IMR-90 (cell line): ENCODE results near the gene PCGF3. TPM values are rescaled to one million over a fixed set of nuclear protein-coding genes. Genes with fewer than 3 reads are reported as not detected.

Experiments
- ATAC-seq: fragments of 200-7000 bp; cut with Tn5 transposase; 2 replicates; pipeline ENCODE4 v1.9.1; 2020; ENCODE audit warnings: low read depth, mild to moderate bottlenecking, moderate library complexity
- BruUV-seq: library from RNA; stranded (reverse); fragments of 400-500 nt; replicated peaks from 2 replicates; lab custom pipeline; 2021; lab: Mats Ljungman, UMichigan
- CTCF ChIA-PET: fragments of 300-600 bp; formaldehyde crosslinking; extraction: SDS; loops from one replicate; lab custom pipeline; 2021; ENCODE audit warnings: antibody characterized with exemption; lab: Yijun Ruan, JAX
- POLR2A ChIA-PET: fragments of 300-600 bp; sonication (Branson Sonifier 250); formaldehyde crosslinking; loops from one replicate; lab custom pipeline; 2022; ENCODE audit warnings: antibody characterized with exemption; ENCODE audit not compliant: unreplicated experiment; lab: Charles Lee
- DNase-seq: peaks from one replicate; pipeline ENCODE4 v3.0.0; 2013
- H2AFZ ChIP-seq: replicated peaks from 2 replicates; pipeline ENCODE3; 2013; ENCODE audit warnings: low read length, mild to moderate bottlenecking; ENCODE audit not compliant: poor library complexity
- H2AK5ac ChIP-seq: 2 replicates; pipeline ENCODE4 v1.6.1; 2013; ENCODE audit warnings: low read depth, low read length, inconsistent platforms
- H2AK9ac ChIP-seq: replicated peaks from 2 replicates; pipeline ENCODE3; 2013; ENCODE audit warnings: mild to moderate bottlenecking, low read depth, low read length, moderate library complexity; ENCODE audit not compliant: poor library complexity
- H2BK120ac ChIP-seq: 2 replicates; pipeline ENCODE4 v1.6.1; 2013; ENCODE audit warnings: low read depth, low read length, inconsistent platforms
- H2BK15ac ChIP-seq: 3 replicates; pipeline ENCODE4 v1.6.1; 2013; ENCODE audit warnings: low read depth, low read length, inconsistent platforms
- H2BK20ac ChIP-seq: 2 replicates; pipeline ENCODE4 v1.6.1; 2013; ENCODE audit warnings: low read depth, mild to moderate bottlenecking, inconsistent platforms, low read length, moderate library complexity
- H2BK5ac ChIP-seq: 2 replicates; pipeline ENCODE4 v1.6.1; 2013; ENCODE audit warnings: mild to moderate bottlenecking, low read depth, low read length, inconsistent platforms; ENCODE audit not compliant: poor library complexity, severe bottlenecking
- H3K14ac ChIP-seq: replicated peaks from 2 replicates; pipeline ENCODE4 v1.6.1; 2013; ENCODE audit warnings: low read depth, low read length, inconsistent platforms
- H3K18ac ChIP-seq: 2 replicates; pipeline ENCODE4 v1.6.1; 2013; ENCODE audit warnings: low read depth, low read length, control low read depth
- H3K23ac ChIP-seq: 2 replicates; pipeline ENCODE4 v1.6.1; 2013; ENCODE audit warnings: low read depth, low read length, inconsistent platforms
- H3K27ac ChIP-seq: 2 replicates; pipeline ENCODE4 v1.5.1; 2013; ENCODE audit warnings: mild to moderate bottlenecking, control low read depth, low read length; ENCODE audit not compliant: insufficient read depth
- H3K27me3 ChIP-seq: 2 replicates; pipeline ENCODE4 v1.6.1; 2013; ENCODE audit warnings: low read length; ENCODE audit not compliant: control insufficient read depth, insufficient read depth
- H3K36me3 ChIP-seq: 2 replicates; pipeline ENCODE4 v1.6.1; 2013; ENCODE audit warnings: low read length, mixed read lengths; ENCODE audit not compliant: control insufficient read depth, insufficient read depth
- H3K4ac ChIP-seq: 2 replicates; pipeline ENCODE4 v1.6.1; 2013; ENCODE audit warnings: low read depth, low read length, inconsistent platforms
- H3K4me1 ChIP-seq: 2 replicates; pipeline ENCODE4 v1.6.1; 2013; ENCODE audit warnings: low read length, mixed read lengths; ENCODE audit not compliant: control insufficient read depth, insufficient read depth
- H3K4me2 ChIP-seq: 2 replicates; pipeline ENCODE4 v1.6.1; 2013; ENCODE audit warnings: low read depth, mild to moderate bottlenecking, control low read depth, low read length, moderate library complexity
- H3K4me3 ChIP-seq: 2 replicates; pipeline ENCODE4 v1.5.1; 2013; ENCODE audit warnings: low read depth, mild to moderate bottlenecking, control low read depth, low read length, moderate library complexity; ENCODE audit not compliant: insufficient read depth
- H3K56ac ChIP-seq: 2 replicates; pipeline ENCODE4 v1.6.1; 2013; ENCODE audit warnings: low read length, inconsistent platforms; ENCODE audit not compliant: insufficient read depth; ENCODE audit errors: extremely low read depth
- H3K79me1 ChIP-seq, 2 experiments: 2 replicates each; pipeline ENCODE4 v1.6.1; 2013; ENCODE audit warnings: low read length in 2 of 2, inconsistent platforms in 1 of 2, low read depth in 1 of 2
- H3K9ac ChIP-seq: 2 replicates; pipeline ENCODE4 v1.6.1; 2013; ENCODE audit warnings: low read depth, low read length, control low read depth
- H3K9me1 ChIP-seq: 2 replicates; pipeline ENCODE4 v1.6.1; 2013; ENCODE audit warnings: low read length, inconsistent platforms; ENCODE audit not compliant: insufficient read depth
- H3K9me3 ChIP-seq: 2 replicates; pipeline ENCODE4 v1.6.1; 2013; ENCODE audit warnings: low read length; ENCODE audit not compliant: control insufficient read depth, insufficient read depth
- H4K20me1 ChIP-seq: 2 replicates; pipeline ENCODE4 v1.6.1; 2013; ENCODE audit warnings: low read length, inconsistent platforms; ENCODE audit not compliant: insufficient read depth
- H4K5ac ChIP-seq: 2 replicates; pipeline ENCODE4 v1.6.1; 2013; ENCODE audit warnings: mild to moderate bottlenecking, low read depth, low read length, control low read depth
- H4K8ac ChIP-seq, 2 experiments: 2 replicates each; pipeline ENCODE4 v1.6.1; 2013; ENCODE audit warnings: low read depth in 2 of 2, low read length in 2 of 2, control low read depth in 1 of 2, inconsistent platforms in 1 of 2
- H4K91ac ChIP-seq: 2 replicates; pipeline ENCODE4 v1.6.1; 2013; ENCODE audit warnings: low read depth, low read length, inconsistent platforms; ENCODE audit not compliant: insufficient read depth
- SMC3 ChIP-seq: fragments of 150-350 bp; IDR thresholded peaks from 2 replicates; pipeline ENCODE4 v1.6.1; 2016; ENCODE audit warnings: low read depth, mild to moderate bottlenecking, antibody characterized with exemption, low read length, moderate library complexity
- WGBS, 2 experiments: methylation state at CpG; one replicate each; pipeline versions ENCODE4 v1.1.5 to v1.1.7; 2013; ENCODE audit warnings: missing lambda C conversion rate in 2 of 2; ENCODE audit not compliant: insufficient read length in 1 of 2; ENCODE audit errors: extremely low coverage in 2 of 2; 5-methylcytosine and 5-hydroxymethylcytosine counted together
- dilution Hi-C: fragments of 300-500 bp; cut with HindIII; formaldehyde crosslinking; loops from one replicate; pipeline ENCODE4 v1.14.3; 2018; ENCODE audit warnings: low sequenced_read_pairs; ENCODE audit not compliant: unreplicated experiment
- in situ Hi-C: fragments of 300-500 bp; cut with MboI; formaldehyde crosslinking; loops from 3 replicates; pipeline ENCODE4 v1.14.3; 2019; ENCODE audit warnings: low sequenced_read_pairs, inconsistent platforms, mixed read lengths
- intact Hi-C: fragments of 100-400 bp; cut with micrococcal nuclease; formaldehyde crosslinking; loops from 2 replicates; pipeline ENCODE4 v1.10.0; 2022
- polyA plus RNA-seq, 3 experiments: library from polyadenylated mRNA; depleted of rRNA; stranded (reverse); fragments of >200 nt; gene quantifications; 2 replicates each; pipeline ENCODE4 v1.2.3, GENCODE V29; 2012; ENCODE audit warnings: low replicate concordance in 1 of 3
- total RNA-seq: library from RNA; depleted of rRNA; stranded (reverse); fragments of >200 nt; gene quantifications from 2 replicates; pipeline ENCODE4 v1.2.3, GENCODE V29; 2012

Gene PCGF3
- total and polyA plus RNA-seq, 2 of the 4 experiments (the other 2 are of a cell fraction) = 40.0 to 55.3 TPM

DNA sequence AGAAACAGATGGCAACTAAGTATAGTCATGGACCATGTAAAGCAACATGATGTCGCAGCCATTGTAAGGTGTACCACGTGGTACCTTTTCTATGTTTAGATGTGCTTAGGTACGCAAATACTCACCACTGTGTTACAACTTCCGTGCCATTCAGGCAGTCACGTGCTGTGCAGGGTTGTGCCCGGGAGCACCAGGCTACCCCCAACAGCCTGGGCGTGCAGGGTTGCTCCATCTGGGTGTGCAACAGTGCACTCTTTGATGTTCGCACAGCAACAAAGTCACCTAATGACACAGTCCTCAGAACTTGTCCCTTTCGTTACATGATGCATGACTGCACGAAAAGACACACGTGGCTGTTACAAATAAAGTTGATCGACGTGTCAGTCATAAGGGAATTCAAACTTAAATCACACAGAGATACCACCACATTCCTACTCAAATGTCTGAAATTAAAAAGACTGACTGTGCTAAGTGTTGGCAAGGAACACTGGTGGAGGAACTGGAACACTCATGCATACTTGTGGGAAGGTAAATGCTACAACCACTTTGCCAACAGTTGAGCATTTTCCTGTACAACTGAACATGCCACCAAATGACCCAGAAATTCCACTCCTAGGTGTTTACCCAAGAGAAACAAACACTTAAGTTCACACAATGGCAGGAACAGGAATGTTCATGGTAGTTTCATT is 95.9 kb downstream of the PCGF3 start:
- no peak overlapping the region for H2BK15ac ChIP-seq
- H2AK5ac ChIP-seq = no peak overlapping the region
- H4K8ac ChIP-seq = no peak overlapping the region
- no peak overlapping the region for H4K5ac ChIP-seq
- no peak overlapping the region for H2BK5ac ChIP-seq
- H4K20me1 ChIP-seq = no peaks in the 10 kb centered on the region
- no peak overlapping the region for H3K27ac ChIP-seq
- H3K4me2 ChIP-seq = no peak overlapping the region
- H3K23ac ChIP-seq = no peak overlapping the region
- ChIA-PET POLR2A (no interaction called here), CTCF (no interaction called here)
- no peak overlapping the region for H3K56ac ChIP-seq
- in situ Hi-C loops = no loop called here
- no peak overlapping the region for H4K91ac ChIP-seq
- H3K9me3 ChIP-seq = peaks cover 5% of the 10 kb centered on the region
- H3K9ac ChIP-seq = no peak overlapping the region
- no peak overlapping the region for H2AK9ac ChIP-seq
- no peak overlapping the region for H3K18ac ChIP-seq
- no peak for TF ChIP-seq SMC3
- no peaks in the 10 kb centered on the region for H3K4me1 ChIP-seq
- no peak overlapping the region for H3K14ac ChIP-seq
- H2AFZ ChIP-seq = no peak overlapping the region
- no TSS peak for BruUV-seq
- H2BK120ac ChIP-seq = no peak overlapping the region
- H3K4ac ChIP-seq = no peak overlapping the region
- H2BK20ac ChIP-seq = no peak overlapping the region
- no peaks in the 10 kb centered on the region for H3K36me3 ChIP-seq
- intact Hi-C loops = no loop called here
- H3K9me1 ChIP-seq = no peaks in the 10 kb centered on the region
- WGBS, 2 experiments = 87% methylated on average over 8 of the region's 13 CpGs; no CpG with 5 or more reads in 1 of the 2 experiments
- H3K79me1 ChIP-seq = no peaks in the 10 kb centered on the region
- H3K27me3 ChIP-seq = peaks cover 12% of the 10 kb centered on the region
- ATAC-seq (no peak), DNase-seq (no peak)
- H3K4me3 ChIP-seq = no peak overlapping the region
- dilution Hi-C loops = no loop called here
